B cell (primary cell): ENCODE results near the gene BAZ1B. TPM values are rescaled to one million over a fixed set of nuclear protein-coding genes. Genes with fewer than 3 reads are reported as not detected.

Experiments
- ATAC-seq: fragments of 200-7000 bp; cut with Tn5 transposase; one replicate; pipeline ENCODE4 v1.10.0; 2021; ENCODE audit warnings: low read depth, mild to moderate bottlenecking, moderate number of reproducible peaks, moderate library complexity
- CTCF ChIA-PET: fragments of 350-600 bp; sonication (Branson Sonifier 250); formaldehyde crosslinking; loops from one replicate; lab custom pipeline; 2021; ENCODE audit warnings: antibody characterized with exemption, inconsistent platforms; lab: Charles Lee
- POLR2A ChIA-PET: fragments of 350-600 bp; sonication (Branson Sonifier 250); formaldehyde crosslinking; loops from one replicate; lab custom pipeline; 2021; ENCODE audit warnings: antibody characterized with exemption; lab: Charles Lee
- DNase-seq: peaks from one replicate; pipeline ENCODE4 v3.0.0; 2013
- H2AFZ ChIP-seq: 2 replicates; pipeline ENCODE4 v1.6.1; 2012; ENCODE audit warnings: mild to moderate bottlenecking, low read depth, low read length; ENCODE audit not compliant: insufficient read depth, poor library complexity, severe bottlenecking
- H3K27ac ChIP-seq, 2 donors: 1 replicate in 1 of 2; 2 replicates in 1 of 2; pipeline ENCODE4 v1.5.1; 2012 to 2013; ENCODE audit warnings: low read length in 2 of 2, mild to moderate bottlenecking in 2 of 2, moderate library complexity in 1 of 2
- H3K27me3 ChIP-seq, 4 experiments: fragments of 200-600 bp in 1 of 4; sonication (generic) in 1 of 4; replicated peaks in 1 of 4; 1 replicate in 2 of 4; 2 replicates in 2 of 4; pipeline versions ENCODE4 v1.6.1 to v1.7.0; 2013 to 2016; ENCODE audit warnings: low read length in 3 of 4, mild to moderate bottlenecking in 2 of 4, mixed read lengths in 1 of 4, moderate library complexity in 1 of 4; ENCODE audit not compliant: insufficient read depth in 4 of 4, control insufficient read depth in 3 of 4; ENCODE audit errors: control extremely low read depth in 1 of 4
- H3K36me3 ChIP-seq, 2 experiments: replicated peaks in 1 of 2; 1 replicate in 1 of 2; 2 replicates in 1 of 2; pipeline versions ENCODE4 v1.6.1 to v1.7.1; 2013; ENCODE audit warnings: low read length in 1 of 2; ENCODE audit not compliant: insufficient read depth in 2 of 2, control insufficient read depth in 1 of 2; ENCODE audit errors: control extremely low read depth in 1 of 2, extremely low read depth in 1 of 2
- H3K4me1 ChIP-seq, 2 donors: fragments of 200-600 bp in 1 of 2; sonication (generic) in 1 of 2; 1 replicate in 1 of 2; 2 replicates in 1 of 2; pipeline versions ENCODE4 v1.5.1 to v1.6.1; 2013 to 2017; ENCODE audit warnings: low read length in 2 of 2; ENCODE audit not compliant: control insufficient read depth in 2 of 2, insufficient read depth in 2 of 2
- H3K4me2 ChIP-seq: replicated peaks from 2 replicates; pipeline ENCODE3; 2012; ENCODE audit warnings: mild to moderate bottlenecking, low read depth, low read length; ENCODE audit not compliant: poor library complexity, severe bottlenecking
- H3K4me3 ChIP-seq, 5 experiments: fragments of 200-600 bp in 1 of 5; sonication (generic) in 1 of 5; 1 replicate in 3 of 5; 2 replicates in 2 of 5; pipeline versions ENCODE4 v1.5.1 to v1.7.0; 2011 to 2016; ENCODE audit warnings: low read length in 4 of 5, mild to moderate bottlenecking in 4 of 5, low read depth in 2 of 5, control low read depth in 1 of 5, moderate library complexity in 1 of 5; ENCODE audit not compliant: insufficient read depth in 1 of 5; ENCODE audit errors: control extremely low read depth in 1 of 5, extremely low read depth in 1 of 5
- H3K79me2 ChIP-seq: fragments of 200-600 bp; sonication (generic); one replicate; pipeline ENCODE4 v1.6.0; 2016; ENCODE audit warnings: low read length; ENCODE audit not compliant: control insufficient read depth, insufficient read depth
- H3K9ac ChIP-seq: fragments of 200-600 bp; sonication (generic); 2 replicates; pipeline ENCODE4 v1.6.1; 2017; ENCODE audit warnings: mild to moderate bottlenecking, low read length, moderate library complexity
- H3K9me3 ChIP-seq, 3 donors: one replicate each; pipeline versions ENCODE4 v1.6.1 to v1.7.1; 2013; ENCODE audit warnings: low read length in 2 of 3; ENCODE audit not compliant: control insufficient read depth in 2 of 3, insufficient read depth in 1 of 3; ENCODE audit errors: control extremely low read depth in 1 of 3
- H4K20me1 ChIP-seq: 2 replicates; pipeline ENCODE4 v1.6.0; 2012; ENCODE audit warnings: mild to moderate bottlenecking, low read length; ENCODE audit not compliant: insufficient read depth, control insufficient read depth, poor library complexity, severe bottlenecking
- H3K27ac Mint-ChIP-seq: one replicate; pipeline ENCODE4 v1.8.0; 2021; ENCODE audit warnings: mixed read lengths
- H3K27me3 Mint-ChIP-seq: one replicate; pipeline ENCODE4 v1.8.0; 2021; ENCODE audit warnings: mixed read lengths
- H3K4me1 Mint-ChIP-seq: one replicate; pipeline ENCODE4 v1.8.0; 2021; ENCODE audit warnings: mixed read lengths
- H3K4me3 Mint-ChIP-seq: one replicate; pipeline ENCODE4 v1.8.0; 2021; ENCODE audit warnings: mixed read lengths
- H3K9me3 Mint-ChIP-seq: one replicate; pipeline ENCODE4 v1.8.0; 2022; ENCODE audit warnings: mixed read lengths; ENCODE audit not compliant: insufficient read depth
- CTCF ChIP-seq: fragments of 200-600 bp; IDR thresholded peaks from one replicate; pipeline ENCODE4 v1.8.0; 2022; ENCODE audit warnings: antibody characterized with exemption, mild to moderate bottlenecking
- EZH2 ChIP-seq: IDR thresholded peaks from 2 replicates; pipeline ENCODE4 v1.6.1; 2012; ENCODE audit warnings: borderline replicate concordance, low read depth, mild to moderate bottlenecking, moderate library complexity, low read length; ENCODE audit not compliant: insufficient read depth, poor library complexity, severe bottlenecking
- WGBS: methylation state at CpG from one replicate; pipeline ENCODE4 v1.1.5; 2013; ENCODE audit warnings: missing lambda C conversion rate; ENCODE audit not compliant: insufficient coverage; 5-methylcytosine and 5-hydroxymethylcytosine counted together
- intact Hi-C: fragments of 100-400 bp; cut with micrococcal nuclease; formaldehyde crosslinking; loops from one replicate; pipeline ENCODE4 v1.10.0; 2022
- polyA plus RNA-seq: library from polyadenylated mRNA; depleted of rRNA; stranded (reverse); fragments of >200 nt; gene quantifications from 2 replicates; pipeline ENCODE4 v1.2.3, GENCODE V29; 2012
- total RNA-seq, 2 donors: library from RNA; stranded (reverse); fragments of 120-200 nt in 1 of 2; gene quantifications; 1 replicate in 1 of 2; 2 replicates in 1 of 2; pipeline versions ENCODE4 v1.2.3 to v1.2.4, GENCODE V29; 2013 to 2022

Gene BAZ1B
- total and polyA plus RNA-seq, 2 donors (not counting 1 experiment from before 2014, with no cell fraction given): 17.2 to 68.1 TPM

DNA sequence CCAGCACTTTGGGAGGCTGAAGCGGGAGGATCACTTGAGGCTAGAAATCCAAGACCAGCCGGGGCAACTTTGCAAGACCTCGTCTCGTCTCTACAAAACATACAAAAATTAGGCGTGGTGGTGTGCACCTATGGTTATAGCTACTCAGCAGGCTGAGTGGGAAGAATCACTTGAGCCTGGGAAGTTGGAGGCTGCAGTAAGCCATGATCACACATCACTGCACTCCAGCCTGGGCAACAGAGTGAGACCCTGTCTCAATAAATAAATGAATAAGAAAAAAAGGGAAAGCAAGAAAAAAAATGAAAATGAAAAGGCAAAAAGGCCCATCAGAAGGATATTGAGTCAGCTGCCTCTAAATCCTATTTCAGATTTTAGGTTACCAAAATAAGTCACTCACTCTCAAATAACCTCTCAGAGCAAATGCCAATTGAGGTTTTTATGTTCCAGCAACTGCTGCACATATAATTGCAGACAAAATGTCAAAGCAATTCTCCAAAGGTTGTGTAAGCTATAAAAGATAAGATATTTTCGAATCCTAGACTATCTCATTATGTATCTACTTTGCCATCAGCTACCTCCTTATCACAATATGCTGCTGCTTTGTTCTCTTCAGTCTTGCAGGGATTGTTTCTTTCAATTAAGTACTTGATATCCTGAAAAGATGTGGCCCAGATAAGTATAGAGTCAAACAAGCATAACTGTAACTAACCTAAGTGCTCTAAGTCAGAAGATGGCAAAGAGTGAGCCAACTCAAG lies 4.7 kb downstream of the BAZ1B start:
- Histone ChIP-seq H3K27me3 (no peaks in the 10 kb centered on the region), H3K4me2 (no peak overlapping the region), H3K4me1 (peaks cover 27 to 30% of the 10 kb centered on the region in 2 donors), H3K79me2 (peaks cover 93% of the 10 kb centered on the region), H3K27ac (no peak overlapping the region), H3K4me3 (no peak overlapping the region), H4K20me1 (peaks cover 75% of the 10 kb centered on the region), H3K9me3 (no peaks in the 10 kb centered on the region), H3K9ac (no peak overlapping the region), H2AFZ (no peak overlapping the region), H3K36me3 (peaks cover 6 to 40% of the 10 kb centered on the region in 2 experiments)
- no peaks in the 10 kb centered on the region for H3K27me3 Mint-ChIP-seq
- intact Hi-C loops: no loop called here
- ChIA-PET CTCF (interaction anchor here (1.4 kb wide), 1 partner anchor 21 kb away, joined by 3 read pairs; no protein-coding TSS in a partner anchor), POLR2A (no interaction called here)
- ATAC-seq: no peak
- 90% methylated on average over 2 of the region's 6 CpGs for WGBS
- H3K4me3 Mint-ChIP-seq: no peak overlapping the region
- no peaks in the 10 kb centered on the region for H3K9me3 Mint-ChIP-seq
- TF ChIP-seq CTCF (no peak), EZH2 (no peak)
- no peak for DNase-seq
- no peak overlapping the region for H3K27ac Mint-ChIP-seq
- peaks cover 49% of the 10 kb centered on the region for H3K4me1 Mint-ChIP-seq

GRCh38 chr7:73515178-73515577 lies 6.9 kb downstream of the BAZ1B start:
- Histone ChIP-seq H3K4me1 (peaks cover 15 to 21% of the 10 kb centered on the region in 2 donors), H3K27ac (no peak overlapping the region), H3K79me2 (peaks cover 100% of the 10 kb centered on the region), H3K9ac (no peak overlapping the region), H3K4me2 (no peak overlapping the region), H3K9me3 (no peaks in the 10 kb centered on the region), H4K20me1 (peaks cover 92% of the 10 kb centered on the region), H2AFZ (no peak overlapping the region), H3K27me3 (no peaks in the 10 kb centered on the region), H3K4me3 (no peak overlapping the region), H3K36me3 (peaks cover 10 to 44% of the 10 kb centered on the region in 2 experiments)
- Mint-ChIP-seq H3K9me3 (no peaks in the 10 kb centered on the region), H3K27ac (no peak overlapping the region), H3K27me3 (no peaks in the 10 kb centered on the region), H3K4me1 (peaks cover 38% of the 10 kb centered on the region), H3K4me3 (no peak overlapping the region)
- no peak for TF ChIP-seq EZH2
- no peak for TF ChIP-seq CTCF
- ATAC-seq: no peak
- POLR2A ChIA-PET: interaction anchor here (0.6 kb wide), 1 partner anchor 18 kb away, joined by 3 read pairs; no protein-coding TSS in a partner anchor
- intact Hi-C loops: no loop called here
- CTCF ChIA-PET: no interaction called here
- 100% methylated on average over 1 of the region's 3 CpGs for WGBS
- DNase-seq: no peak
